ENCODE data around the gene APBA2.

The APBA2 gene

DNA sequence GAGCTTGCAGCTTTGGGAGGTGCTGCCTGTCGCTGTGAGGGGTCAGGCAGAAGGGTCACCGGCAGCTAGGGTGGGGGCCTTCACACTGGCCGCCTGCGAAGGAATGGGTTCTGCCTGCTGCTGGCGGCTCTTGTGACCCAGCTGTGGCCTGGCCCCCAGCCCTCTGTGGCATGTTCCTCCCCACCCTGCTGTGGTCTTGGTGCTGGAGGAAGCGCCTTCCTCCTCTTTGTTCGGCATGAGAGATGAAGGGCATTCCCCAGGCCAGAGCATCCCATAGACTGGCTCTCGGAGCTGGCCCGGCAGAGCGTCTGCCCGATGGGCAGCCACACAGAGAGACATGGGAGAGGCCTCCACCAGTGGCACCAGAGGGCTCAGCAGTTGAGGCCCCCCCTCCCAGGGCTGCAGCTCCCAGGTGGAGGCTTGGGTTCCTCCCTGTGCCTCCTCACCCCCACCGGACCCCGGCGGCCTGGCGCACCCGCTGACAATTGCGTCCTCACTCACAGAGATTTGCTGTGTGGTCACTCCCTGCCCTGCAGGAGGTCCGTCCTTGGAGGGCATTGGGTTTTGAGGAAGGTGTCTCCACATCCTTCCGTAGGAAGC lies 221.6 kb downstream of the APBA2 start:
- Histone ChIP-seq H3K36me3 (ENCODE audit: insufficient read depth, low read length) (no peaks in the 10 kb centered on the region), H3K4me1 (ENCODE audit: insufficient read depth, low read length) (no peaks in the 10 kb centered on the region), H2AFZ (ENCODE audit: low read depth, low read length) (no peak overlapping the region), H3K27me3 (ENCODE audit: insufficient read depth, low read length, poor library complexity) (no peaks in the 10 kb centered on the region), H3K4me2 (ENCODE audit: insufficient read depth, low read length) (no peak overlapping the region), H3K79me2 (ENCODE audit: insufficient read depth, low read length) (no peaks in the 10 kb centered on the region), H4K20me1 (ENCODE audit: insufficient read depth, low read length) (no peaks in the 10 kb centered on the region), H3K4me3 (ENCODE audit: low read depth in 1 of 2, low read length in 2 of 2) (no peak overlapping the region), H3K9me3 (ENCODE audit: insufficient read depth, low read length, severe bottlenecking) (no peaks in the 10 kb centered on the region), H3K9ac (ENCODE audit: low read depth, low read length) (no peak overlapping the region), H3K27ac (ENCODE audit: low read length) (no peak overlapping the region)
- DNase-seq, result no peak
- TF ChIP-seq EZH2 (IDR thresholded peaks at IDR 0.05; ENCODE audit: borderline replicate concordance, low read depth, low read length, severe bottlenecking), result no peak
- TF ChIP-seq, protein P1, sequence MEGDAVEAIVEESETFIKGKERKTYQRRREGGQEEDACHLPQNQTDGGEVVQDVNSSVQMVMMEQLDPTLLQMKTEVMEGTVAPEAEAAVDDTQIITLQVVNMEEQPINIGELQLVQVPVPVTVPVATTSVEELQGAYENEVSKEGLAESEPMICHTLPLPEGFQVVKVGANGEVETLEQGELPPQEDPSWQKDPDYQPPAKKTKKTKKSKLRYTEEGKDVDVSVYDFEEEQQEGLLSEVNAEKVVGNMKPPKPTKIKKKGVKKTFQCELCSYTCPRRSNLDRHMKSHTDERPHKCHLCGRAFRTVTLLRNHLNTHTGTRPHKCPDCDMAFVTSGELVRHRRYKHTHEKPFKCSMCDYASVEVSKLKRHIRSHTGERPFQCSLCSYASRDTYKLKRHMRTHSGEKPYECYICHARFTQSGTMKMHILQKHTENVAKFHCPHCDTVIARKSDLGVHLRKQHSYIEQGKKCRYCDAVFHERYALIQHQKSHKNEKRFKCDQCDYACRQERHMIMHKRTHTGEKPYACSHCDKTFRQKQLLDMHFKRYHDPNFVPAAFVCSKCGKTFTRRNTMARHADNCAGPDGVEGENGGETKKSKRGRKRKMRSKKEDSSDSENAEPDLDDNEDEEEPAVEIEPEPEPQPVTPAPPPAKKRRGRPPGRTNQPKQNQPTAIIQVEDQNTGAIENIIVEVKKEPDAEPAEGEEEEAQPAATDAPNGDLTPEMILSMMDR (IDR thresholded peaks at IDR 0.05; ENCODE audit: borderline replicate concordance, extremely low read depth, low read length, poor library complexity, severe bottlenecking), result no peak
- no peak for ATAC-seq (ENCODE audit: insufficient read depth, low read depth)

GRCh38 chr15:29107971-29108645 lies 222.3 kb downstream of the APBA2 start:
- H4K20me1 ChIP-seq (ENCODE audit: insufficient read depth, low read length), result no peaks in the 10 kb centered on the region
- no peaks in the 10 kb centered on the region for H3K79me2 ChIP-seq (ENCODE audit: insufficient read depth, low read length)
- no peak overlapping the region for H3K4me2 ChIP-seq (ENCODE audit: insufficient read depth, low read length)
- no peak for ATAC-seq (ENCODE audit: insufficient read depth, low read depth)
- no peak overlapping the region for H3K9ac ChIP-seq (ENCODE audit: low read depth, low read length)
- H3K9me3 ChIP-seq (ENCODE audit: insufficient read depth, low read length, severe bottlenecking), result no peaks in the 10 kb centered on the region
- H3K4me3 ChIP-seq (ENCODE audit: low read depth in 1 of 2, low read length in 2 of 2), result no peak overlapping the region
- no peak for DNase-seq
- no peaks in the 10 kb centered on the region for H3K36me3 ChIP-seq (ENCODE audit: insufficient read depth, low read length)
- TF ChIP-seq EZH2 (IDR thresholded peaks at IDR 0.05; ENCODE audit: borderline replicate concordance, low read depth, low read length, severe bottlenecking), result no peak
- TF ChIP-seq, protein P1 (IDR thresholded peaks at IDR 0.05; ENCODE audit: borderline replicate concordance, extremely low read depth, low read length, poor library complexity, severe bottlenecking), result no peak
- H3K27ac ChIP-seq (ENCODE audit: low read length), result no peak overlapping the region
- no peaks in the 10 kb centered on the region for H3K4me1 ChIP-seq (ENCODE audit: insufficient read depth, low read length)
- no peak overlapping the region for H2AFZ ChIP-seq (ENCODE audit: low read depth, low read length)
- H3K27me3 ChIP-seq (ENCODE audit: insufficient read depth, low read length, poor library complexity), result no peaks in the 10 kb centered on the region

DNA sequence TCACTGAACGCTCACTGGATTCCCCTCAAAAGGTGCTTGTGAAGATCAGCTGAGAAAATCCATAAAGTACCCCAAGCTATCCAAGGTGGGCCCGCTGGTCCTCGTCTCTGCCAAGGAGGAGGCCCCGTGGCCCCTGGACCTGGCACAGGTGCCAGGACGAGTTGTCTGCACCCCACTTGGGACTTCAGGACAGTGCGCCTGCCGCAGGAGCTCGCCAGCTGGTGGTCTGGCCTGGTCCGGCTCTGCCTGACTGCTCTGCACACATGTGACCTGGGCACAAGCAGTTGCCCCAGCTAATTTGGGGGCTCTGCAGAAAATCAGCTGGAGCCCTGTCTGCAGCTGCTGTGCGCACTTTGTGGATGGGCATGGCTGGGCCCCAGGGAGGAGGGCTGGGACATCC lies 224.0 kb downstream of the APBA2 start:
- H2AFZ ChIP-seq (ENCODE audit: low read depth, low read length), result no peak overlapping the region
- H3K4me1 ChIP-seq (ENCODE audit: insufficient read depth, low read length), result no peaks in the 10 kb centered on the region
- no peak overlapping the region for H3K4me3 ChIP-seq (ENCODE audit: low read depth in 1 of 2, low read length in 2 of 2)
- no peak overlapping the region for H3K4me2 ChIP-seq (ENCODE audit: insufficient read depth, low read length)
- H3K36me3 ChIP-seq (ENCODE audit: insufficient read depth, low read length), result no peaks in the 10 kb centered on the region
- no peak overlapping the region for H3K27ac ChIP-seq (ENCODE audit: low read length)
- TF ChIP-seq, protein P1 (IDR thresholded peaks at IDR 0.05; ENCODE audit: borderline replicate concordance, extremely low read depth, low read length, poor library complexity, severe bottlenecking), result no peak
- no peak for TF ChIP-seq EZH2 (IDR thresholded peaks at IDR 0.05; ENCODE audit: borderline replicate concordance, low read depth, low read length, severe bottlenecking)
- H3K9ac ChIP-seq (ENCODE audit: low read depth, low read length), result no peak overlapping the region
- no peaks in the 10 kb centered on the region for H3K9me3 ChIP-seq (ENCODE audit: insufficient read depth, low read length, severe bottlenecking)
- DNase-seq (no peak), ATAC-seq (ENCODE audit: insufficient read depth, low read depth) (no peak)
- no peaks in the 10 kb centered on the region for H3K79me2 ChIP-seq (ENCODE audit: insufficient read depth, low read length)
- H4K20me1 ChIP-seq (ENCODE audit: insufficient read depth, low read length), result no peaks in the 10 kb centered on the region
- H3K27me3 ChIP-seq (ENCODE audit: insufficient read depth, low read length, poor library complexity), result no peaks in the 10 kb centered on the region

All from DND-41 (cell line).